GM19397 (cell line): ENCODE data around the gene PGM5.

ENCODE experiments used
- ATAC-seq: cut with Tn5 transposase; IDR thresholded peaks from one replicate; pipeline ENCODE4 v1.9.1; 2021; ENCODE audit warnings: mild to moderate bottlenecking, moderate library complexity; ENCODE audit not compliant: unreplicated experiment

The PGM5 gene

GRCh38 chr9:68530618-68531017 lies 174.2 kb downstream of the PGM5 start:
- no peak for ATAC-seq

GRCh38 chr9:68532131-68532530 lies 175.7 kb downstream of the PGM5 start:
- ATAC-seq = no peak

- ATAC-seq = no peak
Observed at GRCh38 chr9:68533678-68534077, 177.3 kb downstream of the PGM5 start.

GRCh38 chr9:68536876-68537615 lies 180.6 kb downstream of the PGM5 start:
- ATAC-seq = no peak

- ATAC-seq = no peak
Observed at GRCh38 chr9:68537616-68537880, 181.1 kb downstream of the PGM5 start.

- ATAC-seq = no peak
Observed at GRCh38 chr9:68538200-68538599, 181.8 kb downstream of the PGM5 start.

- no peak for ATAC-seq
Observed at GRCh38 chr9:68540712-68541535, 184.5 kb downstream of the PGM5 start, which contains the start of gene TMEM252. TMEM252 (minus strand) TSS chr9:68540883; CDS start chr9:68540814, 69 bp downstream.

GRCh38 chr9:68541568-68541967 lies 185.2 kb downstream of the PGM5 start:
- ATAC-seq = no peak

- ATAC-seq = no peak
Observed at GRCh38 chr9:68545033-68545705, 188.8 kb downstream of the PGM5 start.

- ATAC-seq = peak; percentile 87
Observed at GRCh38 chr9:68546596-68547390, 190.4 kb downstream of the PGM5 start.

GRCh38 chr9:68547417-68547816 lies 191.0 kb downstream of the PGM5 start:
- no peak for ATAC-seq

GRCh38 chr9:68548241-68548640 lies 191.8 kb downstream of the PGM5 start:
- no peak for ATAC-seq

GRCh38 chr9:68551191-68551590 lies 194.8 kb downstream of the PGM5 start:
- ATAC-seq = no peak

GRCh38 chr9:68552700-68553476 lies 196.5 kb downstream of the PGM5 start:
- no peak for ATAC-seq

GRCh38 chr9:68555437-68556150 lies 199.2 kb downstream of the PGM5 start:
- no peak for ATAC-seq

GRCh38 chr9:68558545-68558944 lies 202.1 kb downstream of the PGM5 start:
- no peak for ATAC-seq

- ATAC-seq = no peak
Observed at GRCh38 chr9:68560071-68560844, 203.8 kb downstream of the PGM5 start.

- ATAC-seq = no peak
Observed at GRCh38 chr9:68562461-68562860, 206.1 kb downstream of the PGM5 start.

GRCh38 chr9:68567565-68567964 lies 211.2 kb downstream of the PGM5 start:
- no peak for ATAC-seq
